Esophagus squamous epithelium (tissue), 5 donors: ENCODE measurements around the gene CYB5R3. TPM values are rescaled to one million over a fixed set of nuclear protein-coding genes. Genes with fewer than 3 reads are reported as not detected.
"Not testable (repeated sequence)": the region's sequence is repeated elsewhere in the genome, so short reads cannot be mapped to it uniquely, and the experiment has no call there.

ENCODE experiments used
- DNase-seq: peaks from one replicate; lab custom pipeline; 2025; lab: John Stamatoyannopoulos, UW
- H3K27ac ChIP-seq, 4 donors: fragments of 200-600 bp; sonication (generic); one replicate each; pipeline ENCODE4 v1.5.1; 2016 to 2019; ENCODE audit warnings: mild to moderate bottlenecking in 1 of 4
- H3K27me3 ChIP-seq, 4 donors: fragments of 200-600 bp; sonication (generic); 1 replicate in 3 of 4; 2 replicates in 1 of 4; pipeline versions ENCODE4 v1.5.1 to v1.6.0; 2017 to 2021; ENCODE audit warnings: antibody characterized with exemption in 1 of 4
- H3K36me3 ChIP-seq, 3 donors: fragments of 200-600 bp; sonication (generic); one replicate each; pipeline ENCODE4 v1.5.1; 2016 to 2019
- H3K4me1 ChIP-seq, 3 donors: fragments of 200-600 bp; sonication (generic); one replicate each; pipeline ENCODE4 v1.5.1; 2017 to 2019
- H3K4me3 ChIP-seq, 4 donors: fragments of 200-600 bp; sonication (generic); 1 replicate in 3 of 4; 2 replicates in 1 of 4; pipeline ENCODE4 v1.5.1; 2016 to 2019; ENCODE audit warnings: mild to moderate bottlenecking in 2 of 4, moderate library complexity in 1 of 4
- H3K9me3 ChIP-seq, 3 donors: fragments of 200-600 bp; sonication (generic); one replicate each; pipeline ENCODE4 v1.5.1; 2016 to 2019
- POLR2A ChIP-seq, 4 donors: fragments of 450-650 bp; IDR thresholded peaks; one replicate each; pipeline ENCODE4 v1.6.1; 2017; ENCODE audit warnings: antibody characterized with exemption in 4 of 4, mild to moderate bottlenecking in 4 of 4, moderate library complexity in 3 of 4
- WGBS, 2 donors: methylation state at CpG; one replicate each; pipeline ENCODE4 v1.1.5; 2018; 5-methylcytosine and 5-hydroxymethylcytosine counted together
- intact Hi-C: fragments of 100-400 bp; cut with DNase I; formaldehyde crosslinking; loops from one replicate; pipeline ENCODE4 v1.15.0; 2022
- small RNA-seq, 4 donors: library from RNA; depleted of rRNA; stranded (forward); fragments of <200 nt; gene quantifications; one replicate each; pipeline ENCODE3, GENCODE V24; 2016
- total RNA-seq, 4 donors: library from RNA; depleted of rRNA; stranded (reverse); fragments of >200 nt; gene quantifications; one replicate each; pipeline ENCODE4 v1.1.0, GENCODE V29; 2016
- TF ChIP-seq, protein P1 (sequence below), 6 experiments: fragments of 450-650 bp in 4 of 6; fragments of 200-600 bp in 2 of 6; sonication (generic) in 2 of 6; IDR thresholded peaks; one replicate each; pipeline ENCODE4 v1.5.1; 2016 to 2019; ENCODE audit warnings: antibody characterized with exemption in 6 of 6, mild to moderate bottlenecking in 4 of 6, moderate library complexity in 4 of 6
- donor health status: DM: yes; HTN: yes; CAD: no.

Gene CYB5R3
- total RNA-seq, 4 donors from 2014 or later = 49.5 to 81.6 (median 71.7) TPM

DNA sequence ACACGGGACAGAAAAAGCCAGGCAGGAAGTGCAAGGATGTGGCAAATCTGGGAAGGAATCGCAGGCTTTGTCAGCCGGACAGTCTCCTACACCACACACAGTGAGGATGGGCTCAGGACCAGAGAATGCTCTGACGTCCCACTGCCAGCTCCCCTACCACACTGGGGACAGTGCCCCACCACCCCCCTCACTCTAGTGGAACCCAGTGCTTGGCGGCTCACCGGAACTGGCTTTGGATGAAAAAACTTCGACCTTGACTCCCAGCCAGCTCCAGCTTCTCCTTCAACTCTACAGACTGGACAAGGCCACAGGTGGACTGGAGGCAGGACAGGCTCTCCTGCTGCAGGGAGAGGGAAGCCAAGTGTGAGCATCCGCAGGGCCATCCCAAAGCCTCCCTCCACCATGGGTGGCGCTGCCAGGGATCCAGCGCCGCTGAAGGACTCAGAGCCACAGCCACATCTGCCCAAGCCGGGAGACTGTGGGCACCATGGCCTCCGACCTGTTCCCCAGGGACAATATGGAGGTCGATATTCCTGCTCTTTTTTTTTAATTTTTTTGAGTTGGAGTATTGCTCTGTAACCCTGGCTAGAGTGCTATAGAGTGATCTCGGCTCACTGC, 71.5 kb downstream of the CYB5R3 start:
- H3K9me3 ChIP-seq = no peaks in the 10 kb centered on the region
- no peaks in the 10 kb centered on the region for H3K27me3 ChIP-seq
- no peak for DNase-seq
- intact Hi-C loops = no loop called here
- peaks cover 5 to 73% (median 8%) of the 10 kb centered on the region in 3 donors for H3K36me3 ChIP-seq
- 88 to 95% methylated on average over 5 to 11 of the region's 15 CpGs for WGBS, 2 donors
- no peak overlapping the region for H3K27ac ChIP-seq
- TF ChIP-seq, protein P1, sequence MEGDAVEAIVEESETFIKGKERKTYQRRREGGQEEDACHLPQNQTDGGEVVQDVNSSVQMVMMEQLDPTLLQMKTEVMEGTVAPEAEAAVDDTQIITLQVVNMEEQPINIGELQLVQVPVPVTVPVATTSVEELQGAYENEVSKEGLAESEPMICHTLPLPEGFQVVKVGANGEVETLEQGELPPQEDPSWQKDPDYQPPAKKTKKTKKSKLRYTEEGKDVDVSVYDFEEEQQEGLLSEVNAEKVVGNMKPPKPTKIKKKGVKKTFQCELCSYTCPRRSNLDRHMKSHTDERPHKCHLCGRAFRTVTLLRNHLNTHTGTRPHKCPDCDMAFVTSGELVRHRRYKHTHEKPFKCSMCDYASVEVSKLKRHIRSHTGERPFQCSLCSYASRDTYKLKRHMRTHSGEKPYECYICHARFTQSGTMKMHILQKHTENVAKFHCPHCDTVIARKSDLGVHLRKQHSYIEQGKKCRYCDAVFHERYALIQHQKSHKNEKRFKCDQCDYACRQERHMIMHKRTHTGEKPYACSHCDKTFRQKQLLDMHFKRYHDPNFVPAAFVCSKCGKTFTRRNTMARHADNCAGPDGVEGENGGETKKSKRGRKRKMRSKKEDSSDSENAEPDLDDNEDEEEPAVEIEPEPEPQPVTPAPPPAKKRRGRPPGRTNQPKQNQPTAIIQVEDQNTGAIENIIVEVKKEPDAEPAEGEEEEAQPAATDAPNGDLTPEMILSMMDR (IDR thresholded peaks at IDR 0.05) = no peak
- no peak for TF ChIP-seq POLR2A (IDR thresholded peaks at IDR 0.05)
- peaks cover 7 to 19% (median 8%) of the 10 kb centered on the region in 3 donors for H3K4me1 ChIP-seq
- no peak overlapping the region for H3K4me3 ChIP-seq

DNA sequence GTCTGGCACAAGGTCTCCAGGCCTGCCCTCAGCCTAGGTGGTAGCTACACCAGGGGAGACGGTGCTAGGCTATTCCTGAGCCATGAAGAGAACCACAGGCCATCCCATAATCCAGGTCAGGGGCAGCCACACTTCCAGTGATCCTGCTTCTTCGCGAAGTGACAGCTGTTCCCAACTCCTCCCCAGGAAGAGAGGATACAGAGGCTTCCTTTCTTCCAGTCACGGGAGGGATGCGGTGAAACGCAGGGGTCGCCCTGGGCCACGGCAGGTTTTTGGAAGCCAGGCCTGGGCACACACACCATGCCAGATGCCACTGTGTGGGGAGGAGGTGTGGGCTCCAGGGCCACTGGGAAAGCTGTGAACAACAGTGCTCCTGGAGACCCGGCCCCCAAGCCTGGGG, 72.1 kb downstream of the CYB5R3 start:
- intact Hi-C loops, H3K27ac ChIP-seq, H3K4me3 ChIP-seq, DNase-seq, H3K27me3 ChIP-seq, H3K9me3 ChIP-seq: not testable (repeated sequence)
- peaks cover 5 to 14% (median 6%) of the 10 kb centered on the region in 3 donors for H3K4me1 ChIP-seq
- WGBS, 2 donors = 100% methylated on average over 1 of the region's 9 CpGs; no CpG with 5 or more reads in 1 of the 2 donors
- peaks cover 5 to 75% (median 8%) of the 10 kb centered on the region in 3 donors for H3K36me3 ChIP-seq

DNA sequence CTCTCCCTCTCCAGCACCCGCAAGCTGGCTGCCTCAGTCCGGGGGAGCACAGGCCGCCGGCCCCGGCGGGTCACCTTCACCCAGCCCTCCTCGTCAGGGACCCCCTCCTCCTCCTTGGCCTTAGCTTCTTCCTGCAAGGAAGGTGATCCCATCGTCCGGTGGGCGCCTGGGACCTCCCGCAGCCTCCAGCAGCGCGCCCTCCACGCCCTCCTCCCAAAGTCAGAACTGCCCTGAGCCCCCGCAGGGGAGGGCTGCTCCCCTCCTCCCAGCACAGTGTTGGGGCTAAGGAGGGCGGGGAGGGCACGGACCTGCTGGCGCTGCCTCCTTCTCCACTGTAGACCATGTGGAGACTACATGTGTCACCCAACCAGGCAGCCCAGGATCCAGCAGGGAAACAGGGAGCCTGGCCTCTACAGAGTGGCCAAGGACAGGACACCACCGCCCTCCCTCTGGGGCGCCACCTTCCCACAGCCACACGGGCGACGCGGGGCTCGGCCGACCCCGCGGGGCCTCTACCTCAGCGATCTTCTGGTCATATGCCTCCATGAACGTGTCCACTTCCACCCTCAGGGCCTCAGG, 73.1 kb downstream of the CYB5R3 start:
- H3K27ac ChIP-seq, H3K4me3 ChIP-seq, DNase-seq, intact Hi-C loops, H3K4me1 ChIP-seq, H3K9me3 ChIP-seq, H3K27me3 ChIP-seq: not testable (repeated sequence)
- peaks cover 5 to 85% (median 8%) of the 10 kb centered on the region in 3 donors for H3K36me3 ChIP-seq
- WGBS, 2 donors = 69% methylated on average over 3 of the region's 30 CpGs; no CpG with 5 or more reads in 1 of the 2 donors

DNA sequence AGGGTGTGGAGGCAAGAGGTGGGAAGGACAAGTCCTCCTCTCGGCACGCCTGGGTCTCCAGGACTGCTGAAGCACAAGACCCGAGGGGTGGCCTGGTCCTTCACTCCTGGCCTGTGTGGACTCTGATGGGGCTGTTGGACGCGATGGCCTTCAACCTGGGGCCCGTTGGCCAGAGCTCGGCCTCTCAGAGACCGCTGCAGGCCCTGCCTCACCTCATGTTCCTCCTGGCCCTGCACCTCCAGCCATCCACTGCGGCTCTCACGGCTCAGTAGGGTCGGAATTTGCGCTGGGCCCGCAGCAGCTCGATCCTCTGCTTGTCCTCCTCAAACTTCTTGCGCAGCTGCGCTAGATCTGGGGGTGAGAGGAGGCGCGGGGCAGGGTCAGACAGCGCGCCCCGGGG, 74.7 kb downstream of the CYB5R3 start:
- H3K9me3 ChIP-seq, H3K27me3 ChIP-seq, H3K4me1 ChIP-seq, DNase-seq, H3K27ac ChIP-seq, intact Hi-C loops, H3K4me3 ChIP-seq: not testable (repeated sequence)
- WGBS, 2 donors = 91% methylated on average over 5 of the region's 21 CpGs; no CpG with 5 or more reads in 1 of the 2 donors
- H3K36me3 ChIP-seq = peaks cover 5 to 94% (median 8%) of the 10 kb centered on the region in 3 donors

DNA sequence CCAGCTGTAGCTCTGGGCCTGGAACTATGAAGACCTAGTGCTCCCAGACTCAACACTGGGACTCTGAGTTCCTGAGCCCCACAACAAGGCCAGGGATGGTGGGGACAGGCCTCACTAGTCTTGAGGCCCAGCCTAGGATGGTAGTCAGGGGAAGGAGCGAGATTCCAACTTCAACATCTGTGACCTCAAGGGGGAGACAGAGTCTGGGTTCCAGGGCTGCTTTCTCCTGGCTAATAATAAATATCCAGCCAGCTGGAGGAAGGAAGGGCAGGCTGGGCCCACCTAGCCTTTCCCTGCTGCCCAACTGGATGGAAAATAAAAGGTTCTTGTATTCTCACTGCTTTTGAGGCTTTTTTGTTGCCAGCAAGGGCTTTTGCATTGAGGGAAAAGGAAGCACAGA, 75.1 kb downstream of the CYB5R3 start:
- H3K9me3 ChIP-seq, H3K27ac ChIP-seq, H3K4me1 ChIP-seq, H3K4me3 ChIP-seq, H3K27me3 ChIP-seq, DNase-seq, intact Hi-C loops: not testable (repeated sequence)
- WGBS, 2 donors = 100% methylated on average over 1 of the region's 1 CpG; no CpG with 5 or more reads in 1 of the 2 donors
- H3K36me3 ChIP-seq = peaks cover 5 to 90% (median 8%) of the 10 kb centered on the region in 3 donors

DNA sequence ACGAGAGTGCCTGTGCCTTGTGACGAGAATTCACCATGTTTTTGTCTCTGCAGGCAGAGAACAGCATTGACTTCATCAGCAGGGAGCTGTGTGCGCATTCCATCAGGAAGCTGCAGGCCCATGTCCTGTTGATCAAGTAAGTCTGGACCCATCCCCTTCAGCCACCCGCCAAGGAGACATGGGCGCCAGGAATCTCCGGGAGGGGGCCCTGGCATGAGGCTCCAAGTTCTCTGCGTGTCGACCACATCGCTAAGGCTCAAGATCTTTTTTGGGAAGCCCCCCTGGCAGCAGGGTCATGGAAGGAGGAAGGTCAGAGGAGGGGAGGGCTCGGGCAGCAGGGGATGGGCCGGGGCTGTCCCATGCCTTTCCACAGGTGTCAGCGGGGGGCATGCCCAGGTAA, 78.1 kb downstream of the CYB5R3 start:
- H3K4me1 ChIP-seq, H3K27me3 ChIP-seq, H3K27ac ChIP-seq, DNase-seq, intact Hi-C loops, H3K4me3 ChIP-seq, H3K9me3 ChIP-seq: not testable (repeated sequence)
- no CpG with 5 or more reads among the region's 12 CpGs for WGBS, 2 donors
- peaks cover 0 to 63% (median 5%) of the 10 kb centered on the region in 3 donors for H3K36me3 ChIP-seq

DNA sequence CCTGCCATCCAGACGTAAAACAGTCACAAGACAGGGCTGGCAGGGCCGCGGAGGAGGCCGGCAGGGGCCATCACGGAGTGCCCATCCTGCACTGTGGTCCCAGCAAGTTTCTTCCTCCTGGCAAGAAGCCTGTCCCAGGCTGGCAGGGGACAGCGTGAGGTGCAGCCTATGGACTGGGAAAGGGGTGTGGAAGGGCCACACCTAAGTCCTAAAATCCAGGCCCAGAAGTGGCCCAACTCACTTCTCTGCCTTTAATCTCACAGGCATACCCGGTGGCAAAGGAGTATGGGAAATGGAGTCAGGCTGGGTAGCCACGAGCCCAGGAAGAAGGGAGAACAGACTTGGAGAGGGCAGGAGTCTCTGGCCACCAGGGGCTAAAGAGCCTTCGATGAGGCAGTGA, 78.6 kb downstream of the CYB5R3 start:
- WGBS, 2 donors = 49 to 83% methylated on average over 3 to 9 of the region's 9 CpGs
- DNase-seq, H3K27ac ChIP-seq, H3K4me3 ChIP-seq, H3K4me1 ChIP-seq, intact Hi-C loops, H3K27me3 ChIP-seq, H3K9me3 ChIP-seq: not testable (repeated sequence)
- peaks cover 0 to 61% (median 5%) of the 10 kb centered on the region in 3 donors for H3K36me3 ChIP-seq

DNA sequence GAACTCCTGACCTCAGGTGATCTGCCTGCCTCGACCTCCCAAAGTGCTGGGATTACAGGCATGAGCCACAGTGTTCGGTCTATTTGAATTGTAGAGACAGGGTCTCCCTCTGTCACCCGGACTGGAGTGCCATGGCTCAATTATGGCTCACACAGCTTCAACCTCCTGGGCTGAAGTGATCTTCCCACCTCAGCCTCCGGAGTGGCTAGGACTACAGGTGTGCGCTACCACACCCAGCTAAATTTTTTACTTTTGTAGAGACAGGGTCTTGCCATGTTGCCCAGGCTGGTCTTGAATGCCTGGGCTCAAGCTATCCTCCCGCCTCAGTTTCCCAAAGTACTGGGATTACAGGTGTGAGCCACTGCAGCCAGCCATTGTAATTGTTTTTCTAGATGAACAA, 81.2 kb downstream of the CYB5R3 start:
- intact Hi-C loops, DNase-seq, H3K4me1 ChIP-seq, H3K9me3 ChIP-seq, H3K27me3 ChIP-seq, H3K27ac ChIP-seq, H3K4me3 ChIP-seq: not testable (repeated sequence)
- H3K36me3 ChIP-seq = peaks cover 0 to 40% (median 0%) of the 10 kb centered on the region in 3 donors
- WGBS, 2 donors = 80 to 95% methylated on average over 3 of the region's 6 CpGs

Small RNAs within 50 kb of the gene (small RNA-seq; reads per million reads assigned to genes)
- gene RNU6-513P = 0 reads per million in 4 donors

Other genes starting within 250 kb of the CYB5R3 start
- 1 to 10 TPM in 2 of 4 donors, under 1 TPM in 2; 0.11 to 1.9 (median 0.99) TPM for gene NFAM1, start 217.0 kb downstream of the CYB5R3 start, total RNA-seq
- 10 to 100 TPM; 19.1 to 35.1 (median 26.1) TPM for gene RRP7A, start 129.6 kb downstream of the CYB5R3 start, total RNA-seq
- 1 to 10 TPM; 2.1 to 5.1 (median 3.6) TPM for gene SERHL2, start 95.4 kb downstream of the CYB5R3 start, total RNA-seq
- 10 to 100 TPM; 23.3 to 33.0 (median 28.0) TPM for gene POLDIP3, start 34.5 kb downstream of the CYB5R3 start, total RNA-seq
- gene ATP5MGL, start 8.8 kb downstream of the CYB5R3 start, total RNA-seq = under 1 TPM in 1 of 4 donors, not detected in 3; 0.76 TPM
- 10 to 100 TPM; 13.9 to 22.0 (median 17.6) TPM for gene A4GALT, start 71.5 kb upstream of the CYB5R3 start, total RNA-seq
- gene ARFGAP3, start 207.9 kb upstream of the CYB5R3 start, total RNA-seq = 10 to 100 TPM; 27.3 to 35.1 (median 30.5) TPM